Hematopoietic multipotent progenitor cell treated with erythropoietin and hydrocortisone succinate and interleukin-3 and kit ligand, for 6 days (in vitro differentiated cells): Measurements from ENCODE around the gene DNAJC13.

ENCODE experiments used
- DNase-seq: peaks from one replicate; pipeline ENCODE4 v3.0.0-alpha.2; 2015

The DNAJC13 gene

GRCh38 chr3:132499071-132499470 lies 81.8 kb downstream of the DNAJC13 start:
- DNase-seq = no peak

GRCh38 chr3:132503559-132503958 lies 86.3 kb downstream of the DNAJC13 start:
- no peak for DNase-seq

GRCh38 chr3:132504375-132504933 lies 87.2 kb downstream of the DNAJC13 start:
- DNase-seq = no peak

- no peak for DNase-seq
Measured at GRCh38 chr3:132507657-132508056, 90.4 kb downstream of the DNAJC13 start.

- no peak for DNase-seq
Measured at GRCh38 chr3:132509096-132509495, 91.8 kb downstream of the DNAJC13 start.

- DNase-seq = no peak
Measured at GRCh38 chr3:132509506-132509905, 92.2 kb downstream of the DNAJC13 start.

- no peak for DNase-seq
Measured at GRCh38 chr3:132513057-132513456, 95.8 kb downstream of the DNAJC13 start.

- DNase-seq = no peak
Measured at GRCh38 chr3:132517311-132517710, 100.0 kb downstream of the DNAJC13 start.

- no peak for DNase-seq
Measured at GRCh38 chr3:132519914-132520313, 102.6 kb downstream of the DNAJC13 start.

GRCh38 chr3:132521901-132522300 lies 104.6 kb downstream of the DNAJC13 start:
- no peak for DNase-seq

- no peak for DNase-seq
Measured at GRCh38 chr3:132522353-132522752, 105.1 kb downstream of the DNAJC13 start.

- no peak for DNase-seq
Measured at GRCh38 chr3:132530624-132531023, 113.3 kb downstream of the DNAJC13 start.

- peak; percentile 81 for DNase-seq
Measured at GRCh38 chr3:132535575-132536441, 118.5 kb downstream of the DNAJC13 start.

- DNase-seq = peak; percentile 12
Measured at GRCh38 chr3:132536442-132537153, 119.3 kb downstream of the DNAJC13 start.

- DNase-seq = peak; percentile 30
Measured at GRCh38 chr3:132537297-132537696, 120.0 kb downstream of the DNAJC13 start.

GRCh38 chr3:132538072-132538471 lies 120.8 kb downstream of the DNAJC13 start:
- DNase-seq = no peak

GRCh38 chr3:132539681-132540080 lies 122.4 kb downstream of the DNAJC13 start:
- DNase-seq = no peak

GRCh38 chr3:132542577-132542976 lies 125.3 kb downstream of the DNAJC13 start:
- DNase-seq = no peak

- DNase-seq = peak; percentile 9
Measured at GRCh38 chr3:132543011-132543739, 125.9 kb downstream of the DNAJC13 start.

GRCh38 chr3:132544130-132544529 lies 126.8 kb downstream of the DNAJC13 start:
- DNase-seq = no peak

- no peak for DNase-seq
Measured at GRCh38 chr3:132545471-132545870, 128.2 kb downstream of the DNAJC13 start.

GRCh38 chr3:132549169-132549568 lies 131.9 kb downstream of the DNAJC13 start:
- DNase-seq = no peak
